OCI-LY3 (cell line): Measurements from ENCODE around the gene PPP2R2D.

ENCODE experiments used
- H2AFZ ChIP-seq: fragments of 200-600, 300-600 bp; shearing (Covaris generic); 2 replicates; pipeline ENCODE4 v1.6.0; 2014; ENCODE audit warnings: antibody characterized with exemption, low read depth, low read length
- H3K27ac ChIP-seq: fragments of 200-600, 300-600 bp; sonication (generic); 2 replicates; pipeline ENCODE4 v1.5.1; 2014; ENCODE audit warnings: mild to moderate bottlenecking, low read length, moderate library complexity, mixed read lengths
- H3K27me3 ChIP-seq: fragments of 200-600, 300-600 bp; sonication (generic); 2 replicates; pipeline ENCODE4 v1.6.1; 2014; ENCODE audit warnings: low read depth, low read length, mixed read lengths
- H3K36me3 ChIP-seq: fragments of 200-600, 300-600 bp; sonication (generic); replicated peaks from 2 replicates; pipeline ENCODE3; 2014; ENCODE audit warnings: low read depth, low read length, mixed read lengths
- H3K4me1 ChIP-seq: fragments of 300-600, 200-600 bp; sonication (generic); 2 replicates; pipeline ENCODE4 v1.6.1; 2014; ENCODE audit warnings: low read length, mixed read lengths
- H3K4me2 ChIP-seq: fragments of 200-600, 300-600 bp; sonication (generic); 2 replicates; pipeline ENCODE4 v1.6.1; 2014; ENCODE audit warnings: low read length, mixed read lengths
- H3K4me3 ChIP-seq: fragments of 300-600, 200-600 bp; sonication (generic); 2 replicates; pipeline ENCODE4 v1.5.1; 2014; ENCODE audit warnings: antibody characterized with exemption, mild to moderate bottlenecking, low read length, moderate library complexity
- H3K79me2 ChIP-seq: fragments of 300-600, 200-600 bp; shearing (Covaris generic); 2 replicates; pipeline ENCODE4 v1.6.1; 2014; ENCODE audit warnings: mild to moderate bottlenecking, low read length, mixed read lengths
- H3K9ac ChIP-seq: fragments of 300-600, 200-600 bp; shearing (Covaris generic); 2 replicates; pipeline ENCODE4 v1.6.0; 2014; ENCODE audit warnings: mild to moderate bottlenecking, low read length, moderate library complexity
- H3K9me3 ChIP-seq: fragments of 200-600, 300-600 bp; shearing (Covaris generic); 2 replicates; pipeline ENCODE4 v1.6.1; 2014; ENCODE audit warnings: low read length, mixed read lengths; ENCODE audit not compliant: insufficient read depth
- H4K20me1 ChIP-seq: fragments of 200-600, 300-600 bp; sonication (generic); 2 replicates; pipeline ENCODE4 v1.6.1; 2016; ENCODE audit warnings: low read length, mixed read lengths; ENCODE audit not compliant: insufficient read depth
- CTCF ChIP-seq: fragments of 200-600, 300-600 bp; sonication (generic); IDR thresholded peaks from 2 replicates; pipeline ENCODE4 v1.5.1; 2014; ENCODE audit warnings: antibody characterized with exemption, low read length, low read depth
- EZH2phosphoT487 ChIP-seq: fragments of 200-600 bp; shearing (Covaris generic); IDR thresholded peaks from 2 replicates; pipeline ENCODE4 v1.6.1; 2018; ENCODE audit warnings: antibody characterized with exemption, mixed run types, low read depth

PPP2R2D gene

GRCh38 chr10:131869344-131869743 lies 31.5 kb upstream of the PPP2R2D start:
- Histone ChIP-seq H3K79me2 (no peaks in the 10 kb centered on the region), H3K27me3 (no peaks in the 10 kb centered on the region), H3K4me3 (no peak overlapping the region), H4K20me1 (no peaks in the 10 kb centered on the region), H2AFZ (no peak overlapping the region), H3K9ac (no peak overlapping the region), H3K9me3 (no peaks in the 10 kb centered on the region), H3K27ac (no peak overlapping the region), H3K36me3 (no peaks in the 10 kb centered on the region), H3K4me2 (no peak overlapping the region), H3K4me1 (no peaks in the 10 kb centered on the region)
- TF ChIP-seq EZH2phosphoT487 (no peak), CTCF (no peak)

GRCh38 chr10:131870411-131870810 lies 30.4 kb upstream of the PPP2R2D start:
- H3K9ac ChIP-seq: no peak overlapping the region
- H3K27ac ChIP-seq: no peak overlapping the region
- TF ChIP-seq EZH2phosphoT487 (no peak), CTCF (no peak)
- H3K4me2 ChIP-seq: no peak overlapping the region
- H2AFZ ChIP-seq: no peak overlapping the region
- H3K36me3 ChIP-seq: no peaks in the 10 kb centered on the region
- H3K9me3 ChIP-seq: no peaks in the 10 kb centered on the region
- H3K4me1 ChIP-seq: no peaks in the 10 kb centered on the region
- H3K4me3 ChIP-seq: no peak overlapping the region
- H3K27me3 ChIP-seq: no peaks in the 10 kb centered on the region
- H3K79me2 ChIP-seq: no peaks in the 10 kb centered on the region
- H4K20me1 ChIP-seq: no peaks in the 10 kb centered on the region

GRCh38 chr10:131870831-131871672 lies 29.8 kb upstream of the PPP2R2D start:
- H3K4me2 ChIP-seq: no peak overlapping the region

GRCh38 chr10:131871673-131872005 lies 29.2 kb upstream of the PPP2R2D start:
- H3K27me3 ChIP-seq: no peaks in the 10 kb centered on the region
- no peak overlapping the region for H2AFZ ChIP-seq
- H3K36me3 ChIP-seq: no peaks in the 10 kb centered on the region
- H3K4me2 ChIP-seq: no peak overlapping the region
- H3K9ac ChIP-seq: no peak overlapping the region
- no peak overlapping the region for H3K27ac ChIP-seq
- no peaks in the 10 kb centered on the region for H3K79me2 ChIP-seq
- TF ChIP-seq CTCF (no peak), EZH2phosphoT487 (no peak)
- H4K20me1 ChIP-seq: no peaks in the 10 kb centered on the region
- no peak overlapping the region for H3K4me3 ChIP-seq
- H3K9me3 ChIP-seq: no peaks in the 10 kb centered on the region
- H3K4me1 ChIP-seq: no peaks in the 10 kb centered on the region

More at GRCh38 chr10:131870831-131871672, 29.8 kb upstream of the PPP2R2D start:
- no peak overlapping the region for H3K4me3 ChIP-seq
- no peak overlapping the region for H3K9ac ChIP-seq
- H3K4me1 ChIP-seq: no peaks in the 10 kb centered on the region
- H3K36me3 ChIP-seq: no peaks in the 10 kb centered on the region
- H2AFZ ChIP-seq: no peak overlapping the region
- H4K20me1 ChIP-seq: no peaks in the 10 kb centered on the region
- no peaks in the 10 kb centered on the region for H3K79me2 ChIP-seq
- TF ChIP-seq CTCF (no peak), EZH2phosphoT487 (no peak)
- no peaks in the 10 kb centered on the region for H3K9me3 ChIP-seq
- no peaks in the 10 kb centered on the region for H3K27me3 ChIP-seq
- no peak overlapping the region for H3K27ac ChIP-seq
